SK-N-SH (cell line): Measurements from ENCODE around the gene DNAH6.

ENCODE experiments used
- CHD2 ChIP-seq: fragments of 150-350 bp; IDR thresholded peaks from 2 replicates; pipeline ENCODE4 v1.6.1; 2018; ENCODE audit warnings: low read length; ENCODE audit not compliant: partially characterized antibody
- EP300 ChIP-seq, 2 experiments: IDR thresholded peaks; 2 replicates each; pipeline versions ENCODE4 v1.4.0 to v1.6.1; 2012; ENCODE audit warnings: borderline replicate concordance in 1 of 2, low read depth in 1 of 2, low read length in 1 of 2
- EZH2phosphoT487 ChIP-seq: fragments of 200-600 bp; sonication (generic); IDR thresholded peaks from 2 replicates; pipeline ENCODE4 v1.6.1; 2017; ENCODE audit warnings: low read depth, mixed run types, mild to moderate bottlenecking, antibody characterized with exemption, moderate library complexity, borderline replicate concordance
- FOXM1 ChIP-seq: IDR thresholded peaks from 2 replicates; pipeline ENCODE4 v1.4.0; 2012; ENCODE audit warnings: low read depth, mild to moderate bottlenecking
- MXI1 ChIP-seq: IDR thresholded peaks from 2 replicates; pipeline ENCODE4 v1.6.1; 2012; ENCODE audit warnings: mild to moderate bottlenecking, low read depth, low read length, improper control_type of control experiment
- POLR2AphosphoS5 ChIP-seq: IDR thresholded peaks from 2 replicates; pipeline ENCODE4 v1.6.1; 2012; ENCODE audit warnings: low read depth, low read length
- RCOR1 ChIP-seq: fragments of 150-350 bp; IDR thresholded peaks from 2 replicates; pipeline ENCODE4 v1.6.1; 2017; ENCODE audit warnings: antibody characterized with exemption, low read length
- RXRA ChIP-seq: IDR thresholded peaks from 2 replicates; pipeline ENCODE4 v1.4.0; 2012; ENCODE audit warnings: low read depth, mild to moderate bottlenecking, borderline replicate concordance
- YY1 ChIP-seq: IDR thresholded peaks from 2 replicates; pipeline ENCODE4 v1.4.0; 2012; ENCODE audit warnings: low read depth, mild to moderate bottlenecking
- TF ChIP-seq, protein P1 (sequence below): fragments of 200-600 bp; sonication (generic); IDR thresholded peaks from 2 replicates; pipeline ENCODE4 v1.6.1; 2017; ENCODE audit warnings: antibody characterized with exemption, mild to moderate bottlenecking, moderate library complexity
- TF ChIP-seq, protein P2 (sequence below): IDR thresholded peaks from 2 replicates; pipeline ENCODE4 v1.6.1; 2012; ENCODE audit warnings: mild to moderate bottlenecking, low read depth, low read length, moderate library complexity
- TF ChIP-seq, protein P3 (sequence below): IDR thresholded peaks from 2 replicates; pipeline ENCODE4; 2012
- TF ChIP-seq, protein P4 (sequence below): fragments of 150-350 bp; IDR thresholded peaks from 2 replicates; pipeline ENCODE4 v1.6.1; 2017; ENCODE audit warnings: antibody characterized with exemption, low read length, low read depth, borderline replicate concordance

DNA sequence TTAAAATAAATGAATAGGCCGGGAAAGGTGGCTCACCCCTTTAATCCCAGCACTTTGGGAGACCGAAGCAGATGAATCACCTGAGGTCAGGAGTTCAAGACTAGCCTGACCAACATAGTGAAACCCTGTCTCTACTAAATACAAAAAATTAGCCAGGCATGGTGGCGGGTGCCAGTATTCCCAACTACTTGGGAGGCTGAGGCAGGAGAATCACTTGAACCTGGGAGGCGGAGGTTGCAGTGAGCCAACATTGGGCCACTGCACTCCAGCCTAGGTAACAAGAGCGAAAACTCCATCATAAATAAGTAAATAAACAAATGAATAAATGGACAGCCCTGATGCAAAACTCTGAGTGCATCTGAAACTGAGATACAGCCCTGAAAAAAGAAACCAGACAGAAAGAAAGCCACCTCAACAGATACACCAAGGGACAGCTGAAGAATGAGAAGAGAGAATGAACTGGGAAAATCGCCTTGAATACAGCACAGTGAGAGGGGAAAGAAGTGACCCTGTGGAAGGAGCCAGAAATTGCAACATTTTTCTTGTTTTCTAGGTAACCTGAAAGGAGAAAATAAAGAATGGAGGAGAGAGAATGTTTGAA lies 300.2 kb downstream of the DNAH6 start:
- no peak for TF ChIP-seq POLR2AphosphoS5
- TF ChIP-seq, protein P1, sequence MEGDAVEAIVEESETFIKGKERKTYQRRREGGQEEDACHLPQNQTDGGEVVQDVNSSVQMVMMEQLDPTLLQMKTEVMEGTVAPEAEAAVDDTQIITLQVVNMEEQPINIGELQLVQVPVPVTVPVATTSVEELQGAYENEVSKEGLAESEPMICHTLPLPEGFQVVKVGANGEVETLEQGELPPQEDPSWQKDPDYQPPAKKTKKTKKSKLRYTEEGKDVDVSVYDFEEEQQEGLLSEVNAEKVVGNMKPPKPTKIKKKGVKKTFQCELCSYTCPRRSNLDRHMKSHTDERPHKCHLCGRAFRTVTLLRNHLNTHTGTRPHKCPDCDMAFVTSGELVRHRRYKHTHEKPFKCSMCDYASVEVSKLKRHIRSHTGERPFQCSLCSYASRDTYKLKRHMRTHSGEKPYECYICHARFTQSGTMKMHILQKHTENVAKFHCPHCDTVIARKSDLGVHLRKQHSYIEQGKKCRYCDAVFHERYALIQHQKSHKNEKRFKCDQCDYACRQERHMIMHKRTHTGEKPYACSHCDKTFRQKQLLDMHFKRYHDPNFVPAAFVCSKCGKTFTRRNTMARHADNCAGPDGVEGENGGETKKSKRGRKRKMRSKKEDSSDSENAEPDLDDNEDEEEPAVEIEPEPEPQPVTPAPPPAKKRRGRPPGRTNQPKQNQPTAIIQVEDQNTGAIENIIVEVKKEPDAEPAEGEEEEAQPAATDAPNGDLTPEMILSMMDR: no peak
- TF ChIP-seq MXI1: no peak
- TF ChIP-seq FOXM1: no peak
- TF ChIP-seq EP300 (IDR thresholded peaks at IDR 0.05; ENCODE audit: borderline replicate concordance in 1 of 2, low read depth in 1 of 2, low read length in 1 of 2): no peak
- TF ChIP-seq, protein P2, sequence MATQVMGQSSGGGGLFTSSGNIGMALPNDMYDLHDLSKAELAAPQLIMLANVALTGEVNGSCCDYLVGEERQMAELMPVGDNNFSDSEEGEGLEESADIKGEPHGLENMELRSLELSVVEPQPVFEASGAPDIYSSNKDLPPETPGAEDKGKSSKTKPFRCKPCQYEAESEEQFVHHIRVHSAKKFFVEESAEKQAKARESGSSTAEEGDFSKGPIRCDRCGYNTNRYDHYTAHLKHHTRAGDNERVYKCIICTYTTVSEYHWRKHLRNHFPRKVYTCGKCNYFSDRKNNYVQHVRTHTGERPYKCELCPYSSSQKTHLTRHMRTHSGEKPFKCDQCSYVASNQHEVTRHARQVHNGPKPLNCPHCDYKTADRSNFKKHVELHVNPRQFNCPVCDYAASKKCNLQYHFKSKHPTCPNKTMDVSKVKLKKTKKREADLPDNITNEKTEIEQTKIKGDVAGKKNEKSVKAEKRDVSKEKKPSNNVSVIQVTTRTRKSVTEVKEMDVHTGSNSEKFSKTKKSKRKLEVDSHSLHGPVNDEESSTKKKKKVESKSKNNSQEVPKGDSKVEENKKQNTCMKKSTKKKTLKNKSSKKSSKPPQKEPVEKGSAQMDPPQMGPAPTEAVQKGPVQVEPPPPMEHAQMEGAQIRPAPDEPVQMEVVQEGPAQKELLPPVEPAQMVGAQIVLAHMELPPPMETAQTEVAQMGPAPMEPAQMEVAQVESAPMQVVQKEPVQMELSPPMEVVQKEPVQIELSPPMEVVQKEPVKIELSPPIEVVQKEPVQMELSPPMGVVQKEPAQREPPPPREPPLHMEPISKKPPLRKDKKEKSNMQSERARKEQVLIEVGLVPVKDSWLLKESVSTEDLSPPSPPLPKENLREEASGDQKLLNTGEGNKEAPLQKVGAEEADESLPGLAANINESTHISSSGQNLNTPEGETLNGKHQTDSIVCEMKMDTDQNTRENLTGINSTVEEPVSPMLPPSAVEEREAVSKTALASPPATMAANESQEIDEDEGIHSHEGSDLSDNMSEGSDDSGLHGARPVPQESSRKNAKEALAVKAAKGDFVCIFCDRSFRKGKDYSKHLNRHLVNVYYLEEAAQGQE: no peak
- no peak for TF ChIP-seq RXRA
- no peak for TF ChIP-seq RCOR1
- TF ChIP-seq, protein P3, sequence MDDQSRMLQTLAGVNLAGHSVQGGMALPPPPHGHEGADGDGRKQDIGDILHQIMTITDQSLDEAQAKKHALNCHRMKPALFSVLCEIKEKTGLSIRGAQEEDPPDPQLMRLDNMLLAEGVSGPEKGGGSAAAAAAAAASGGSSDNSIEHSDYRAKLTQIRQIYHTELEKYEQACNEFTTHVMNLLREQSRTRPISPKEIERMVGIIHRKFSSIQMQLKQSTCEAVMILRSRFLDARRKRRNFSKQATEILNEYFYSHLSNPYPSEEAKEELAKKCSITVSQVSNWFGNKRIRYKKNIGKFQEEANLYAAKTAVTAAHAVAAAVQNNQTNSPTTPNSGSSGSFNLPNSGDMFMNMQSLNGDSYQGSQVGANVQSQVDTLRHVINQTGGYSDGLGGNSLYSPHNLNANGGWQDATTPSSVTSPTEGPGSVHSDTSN: no peak
- no peak for TF ChIP-seq CHD2
- TF ChIP-seq YY1: no peak
- TF ChIP-seq EZH2phosphoT487: no peak
- TF ChIP-seq, protein P4, sequence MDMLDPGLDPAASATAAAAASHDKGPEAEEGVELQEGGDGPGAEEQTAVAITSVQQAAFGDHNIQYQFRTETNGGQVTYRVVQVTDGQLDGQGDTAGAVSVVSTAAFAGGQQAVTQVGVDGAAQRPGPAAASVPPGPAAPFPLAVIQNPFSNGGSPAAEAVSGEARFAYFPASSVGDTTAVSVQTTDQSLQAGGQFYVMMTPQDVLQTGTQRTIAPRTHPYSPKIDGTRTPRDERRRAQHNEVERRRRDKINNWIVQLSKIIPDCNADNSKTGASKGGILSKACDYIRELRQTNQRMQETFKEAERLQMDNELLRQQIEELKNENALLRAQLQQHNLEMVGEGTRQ: no peak
